Mucosa of descending colon (tissue), 3 donors: Measurements from ENCODE around the gene KCNK3. TPM values are rescaled to one million over a fixed set of nuclear protein-coding genes. Genes with fewer than 3 reads are reported as not detected.

ENCODE experiments used
- ATAC-seq: fragments of 200-7000 bp; cut with Tn5 transposase; one replicate; pipeline ENCODE4 v1.9.1; 2020; ENCODE audit warnings: mild to moderate bottlenecking, moderate library complexity
- DNase-seq, 3 donors: peaks; one replicate each; pipeline ENCODE4 v3.0.0-alpha.2; 2020
- H3K36me3 ChIP-seq: fragments of 200-600 bp; one replicate; pipeline ENCODE4 v1.8.0; 2021; ENCODE audit warnings: low read depth, mild to moderate bottlenecking
- H3K4me1 ChIP-seq: fragments of 200-600 bp; one replicate; pipeline ENCODE4 v1.8.0; 2021; ENCODE audit warnings: low read depth, mild to moderate bottlenecking
- H3K4me3 ChIP-seq: fragments of 200-600 bp; one replicate; pipeline ENCODE4 v1.8.0; 2021; ENCODE audit warnings: mild to moderate bottlenecking
- H3K9me3 ChIP-seq: fragments of 200-600 bp; one replicate; pipeline ENCODE4 v1.8.0; 2021; ENCODE audit warnings: mild to moderate bottlenecking
- CTCF ChIP-seq: fragments of 200-600 bp; IDR thresholded peaks from one replicate; pipeline ENCODE4 v1.8.0; 2022; ENCODE audit warnings: antibody characterized with exemption, mild to moderate bottlenecking
- intact Hi-C, 2 donors: fragments of 100-400 bp; cut with DNase I in 1 of 2; cut with micrococcal nuclease in 1 of 2; formaldehyde crosslinking; loops; one replicate each; pipeline versions ENCODE4 v1.11.0 to v1.11.1; 2022; cut with DNase I, micrococcal nuclease
- total RNA-seq, 3 donors: library from RNA; stranded (reverse); fragmentation: NEBNext Ultra II Directional in 2 of 3; extraction: Animal tissue kit (Norgen Biotek cat#: 25700) in 2 of 3; gene quantifications; one replicate each; pipeline versions ENCODE4 v1.2.1 to v1.2.4, GENCODE V29; 2021 to 2023
- donor health status: DM: no; HTN: no; CAD: no; lungs with moderate emphysema.
- donor health status: DM: no; HTN: no; CAD: no.
- donor health status: DM: no; HTN: yes; CAD: no.

KCNK3 gene
- total RNA-seq, 3 donors from 2014 or later, result 0.64 to 11.0 (median 0.92) TPM

GRCh38 chr2:26700078-26700477 is 7.6 kb downstream of the KCNK3 start:
- no peak for ATAC-seq
- no peaks in the 10 kb centered on the region for H3K4me1 ChIP-seq
- no peak for DNase-seq

GRCh38 chr2:26701596-26701995 is 9.1 kb downstream of the KCNK3 start:
- no peak for TF ChIP-seq CTCF
- intact Hi-C loops, result no loop called here
- DNase-seq, result no peak
- ATAC-seq, result no peak
- H3K9me3 ChIP-seq, result no peaks in the 10 kb centered on the region
- H3K4me3 ChIP-seq, result no peak overlapping the region
- H3K4me1 ChIP-seq, result no peaks in the 10 kb centered on the region
- no peaks in the 10 kb centered on the region for H3K36me3 ChIP-seq

More at GRCh38 chr2:26700078-26700477, 7.6 kb downstream of the KCNK3 start:
- H3K9me3 ChIP-seq, result no peaks in the 10 kb centered on the region
- no peaks in the 10 kb centered on the region for H3K36me3 ChIP-seq
- H3K4me3 ChIP-seq, result no peak overlapping the region
- intact Hi-C loops, result no loop called here
- TF ChIP-seq CTCF, result no peak

- Histone ChIP-seq H3K9me3 (no peaks in the 10 kb centered on the region), H3K4me3 (no peak overlapping the region), H3K36me3 (no peaks in the 10 kb centered on the region), H3K4me1 (no peaks in the 10 kb centered on the region)
- intact Hi-C loops, result no loop called here
- DNase-seq, result no peak
- TF ChIP-seq CTCF, result no peak
- no peak for ATAC-seq
These were observed 9.5 kb downstream of the KCNK3 start for GRCh38 chr2:26702025-26702424.

GRCh38 chr2:26704441-26704977 is 12.0 kb downstream of the KCNK3 start:
- no peak overlapping the region for H3K4me3 ChIP-seq
- no peaks in the 10 kb centered on the region for H3K9me3 ChIP-seq
- DNase-seq (no peak), ATAC-seq (no peak)
- H3K4me1 ChIP-seq, result no peaks in the 10 kb centered on the region
- intact Hi-C loops, result no loop called here
- no peak for TF ChIP-seq CTCF
- no peaks in the 10 kb centered on the region for H3K36me3 ChIP-seq

- Histone ChIP-seq H3K36me3 (no peaks in the 10 kb centered on the region), H3K9me3 (no peaks in the 10 kb centered on the region), H3K4me1 (no peaks in the 10 kb centered on the region), H3K4me3 (no peak overlapping the region)
- no peak for TF ChIP-seq CTCF
- no peak for DNase-seq
- ATAC-seq, result no peak
- intact Hi-C loops, result no loop called here
These were observed 12.6 kb downstream of the KCNK3 start for GRCh38 chr2:26705126-26705525.

- no peak for TF ChIP-seq CTCF
- ATAC-seq, result no peak
- H3K36me3 ChIP-seq, result no peaks in the 10 kb centered on the region
- no peak for DNase-seq
- intact Hi-C loops, result no loop called here
- H3K4me1 ChIP-seq, result no peaks in the 10 kb centered on the region
- no peak overlapping the region for H3K4me3 ChIP-seq
- H3K9me3 ChIP-seq, result no peaks in the 10 kb centered on the region
These were observed 13.6 kb downstream of the KCNK3 start for GRCh38 chr2:26706093-26706492.
